Duodenal mucosa (tissue), 2 donors: ENCODE data around the gene GAPVD1.

Source experiments
- H3K27ac ChIP-seq: one replicate; pipeline ENCODE4 v1.7.0; 2013; ENCODE audit warnings: low read depth, low read length
- H3K27me3 ChIP-seq, 2 donors: one replicate each; pipeline ENCODE4 v1.7.0; 2013; ENCODE audit warnings: low read length in 2 of 2, control low read depth in 1 of 2; ENCODE audit not compliant: insufficient read depth in 2 of 2, control insufficient read depth in 1 of 2
- H3K36me3 ChIP-seq, 2 donors: one replicate each; pipeline ENCODE4 v1.7.0; 2013; ENCODE audit warnings: low read length in 2 of 2, control low read depth in 1 of 2; ENCODE audit not compliant: insufficient read depth in 2 of 2, control insufficient read depth in 1 of 2
- H3K4me1 ChIP-seq, 2 donors: one replicate each; pipeline ENCODE4 v1.7.0; 2013; ENCODE audit warnings: low read length in 2 of 2, control low read depth in 1 of 2; ENCODE audit not compliant: insufficient read depth in 2 of 2, control insufficient read depth in 1 of 2
- H3K4me3 ChIP-seq, 2 donors: one replicate each; pipeline ENCODE4 v1.7.0; 2013; ENCODE audit warnings: low read length in 2 of 2, low read depth in 1 of 2
- H3K9ac ChIP-seq, 2 donors: one replicate each; pipeline ENCODE4 v1.7.0; 2013; ENCODE audit warnings: low read length in 2 of 2, low read depth in 1 of 2
- H3K9me3 ChIP-seq, 2 donors: one replicate each; pipeline ENCODE4 v1.7.0; 2013; ENCODE audit warnings: low read length in 2 of 2, control low read depth in 1 of 2; ENCODE audit not compliant: control insufficient read depth in 1 of 2

The GAPVD1 gene

GRCh38 chr9:125360601-125361000 lies 99.0 kb downstream of the GAPVD1 start:
- H3K27ac ChIP-seq = no peak overlapping the region
- no peaks in the 10 kb centered on the region for H3K9me3 ChIP-seq
- peaks cover 27 to 82% of the 10 kb centered on the region in 2 donors for H3K36me3 ChIP-seq
- no peaks in the 10 kb centered on the region for H3K4me1 ChIP-seq
- no peak overlapping the region for H3K4me3 ChIP-seq
- H3K27me3 ChIP-seq = no peaks in the 10 kb centered on the region
- no peak overlapping the region for H3K9ac ChIP-seq

GRCh38 chr9:125361837-125362531 lies 100.4 kb downstream of the GAPVD1 start:
- Histone ChIP-seq H3K9ac (no peak overlapping the region), H3K36me3 (peaks cover 20 to 71% of the 10 kb centered on the region in 2 donors), H3K4me1 (no peaks in the 10 kb centered on the region), H3K4me3 (no peak overlapping the region), H3K27me3 (no peaks in the 10 kb centered on the region), H3K9me3 (no peaks in the 10 kb centered on the region), H3K27ac (no peak overlapping the region)

- no peak overlapping the region for H3K9ac ChIP-seq
- H3K9me3 ChIP-seq = no peaks in the 10 kb centered on the region
- no peak overlapping the region for H3K27ac ChIP-seq
- H3K36me3 ChIP-seq = peaks cover 7 to 41% of the 10 kb centered on the region in 2 donors
- no peaks in the 10 kb centered on the region for H3K27me3 ChIP-seq
- H3K4me3 ChIP-seq = no peak overlapping the region
- no peaks in the 10 kb centered on the region for H3K4me1 ChIP-seq
Observed at GRCh38 chr9:125366676-125367075, 105.0 kb downstream of the GAPVD1 start.

GRCh38 chr9:125370786-125371185 lies 109.2 kb downstream of the GAPVD1 start:
- H3K27me3 ChIP-seq = no peaks in the 10 kb centered on the region
- H3K4me1 ChIP-seq = peaks cover 7% of the 10 kb centered on the region in 2 donors
- H3K9ac ChIP-seq = no peak overlapping the region
- H3K4me3 ChIP-seq = no peak overlapping the region
- H3K27ac ChIP-seq = no peak overlapping the region
- peaks cover 0 to 10% of the 10 kb centered on the region in 2 donors for H3K36me3 ChIP-seq
- H3K9me3 ChIP-seq = no peaks in the 10 kb centered on the region

- no peaks in the 10 kb centered on the region for H3K9me3 ChIP-seq
- H3K9ac ChIP-seq = no peak overlapping the region
- no peaks in the 10 kb centered on the region for H3K27me3 ChIP-seq
- H3K4me1 ChIP-seq = peaks cover 7% of the 10 kb centered on the region in 2 donors
- H3K4me3 ChIP-seq = no peak overlapping the region
- H3K36me3 ChIP-seq = peaks cover 0 to 5% of the 10 kb centered on the region in 2 donors
- no peak overlapping the region for H3K27ac ChIP-seq
Observed at GRCh38 chr9:125372441-125373226, 111.0 kb downstream of the GAPVD1 start.

- Histone ChIP-seq H3K27me3 (no peaks in the 10 kb centered on the region), H3K4me1 (peaks cover 7% of the 10 kb centered on the region in 2 donors), H3K27ac (no peak overlapping the region), H3K9me3 (no peaks in the 10 kb centered on the region), H3K9ac (peak overlapping the region in 1 of 2 donors; percentile 28), H3K4me3 (peak overlapping the region; percentile 36 to 55), H3K36me3 (no peaks in the 10 kb centered on the region)
Observed at GRCh38 chr9:125374443-125375309, 113.0 kb downstream of the GAPVD1 start.

- no peak overlapping the region for H3K9ac ChIP-seq
- no peaks in the 10 kb centered on the region for H3K9me3 ChIP-seq
- peaks cover 7% of the 10 kb centered on the region in 2 donors for H3K4me1 ChIP-seq
- H3K4me3 ChIP-seq = no peak overlapping the region
- H3K27me3 ChIP-seq = no peaks in the 10 kb centered on the region
- no peak overlapping the region for H3K27ac ChIP-seq
- no peaks in the 10 kb centered on the region for H3K36me3 ChIP-seq
Observed at GRCh38 chr9:125375820-125376219, 114.2 kb downstream of the GAPVD1 start.

- no peak overlapping the region for H3K4me3 ChIP-seq
Observed at GRCh38 chr9:125376261-125377226, 114.9 kb downstream of the GAPVD1 start.

DNA sequence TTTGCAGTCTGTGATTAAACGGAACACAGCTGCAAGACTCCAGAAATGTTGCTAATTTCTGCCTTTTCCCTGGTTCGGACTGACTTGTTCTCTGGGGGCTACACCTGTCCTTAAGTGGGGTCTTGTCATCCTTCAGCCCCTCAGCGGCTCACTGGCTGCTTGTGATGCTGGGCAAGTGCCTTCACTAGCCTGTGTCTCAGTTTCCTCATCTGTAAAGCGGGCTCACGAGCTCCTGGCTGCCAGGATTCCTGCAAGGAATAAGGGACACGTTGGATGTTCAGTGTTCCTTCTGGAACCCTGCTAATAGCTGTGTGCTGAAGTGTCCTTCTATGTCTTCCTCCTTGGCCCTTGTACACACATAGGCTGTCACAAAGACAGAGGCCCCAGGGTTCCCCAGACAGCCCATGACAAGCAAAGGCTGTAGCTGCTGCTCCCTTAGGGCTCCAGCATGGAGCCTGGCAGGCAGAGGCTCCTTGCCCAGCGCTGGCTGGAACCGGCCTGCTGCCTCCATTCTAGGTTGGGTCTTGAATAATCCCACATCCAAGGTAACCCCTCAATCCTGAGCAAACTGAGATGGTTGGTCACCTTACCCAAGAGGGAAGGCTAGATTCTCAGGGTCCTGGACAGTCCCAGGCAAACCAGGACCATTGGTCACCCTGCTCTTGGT lies 116.1 kb downstream of the GAPVD1 start:
- H3K27me3 ChIP-seq = no peaks in the 10 kb centered on the region
- no peaks in the 10 kb centered on the region for H3K9me3 ChIP-seq
- no peaks in the 10 kb centered on the region for H3K36me3 ChIP-seq
- no peak overlapping the region for H3K27ac ChIP-seq
- peaks cover 7% of the 10 kb centered on the region in 2 donors for H3K4me1 ChIP-seq
- H3K4me3 ChIP-seq = no peak overlapping the region
- H3K9ac ChIP-seq = no peak overlapping the region

More at GRCh38 chr9:125376261-125377226, 114.9 kb downstream of the GAPVD1 start:
- peaks cover 7% of the 10 kb centered on the region in 2 donors for H3K4me1 ChIP-seq
- H3K36me3 ChIP-seq = no peaks in the 10 kb centered on the region
- no peaks in the 10 kb centered on the region for H3K27me3 ChIP-seq
- no peaks in the 10 kb centered on the region for H3K9me3 ChIP-seq
- no peak overlapping the region for H3K27ac ChIP-seq
- H3K9ac ChIP-seq = no peak overlapping the region
